ENCODE measurements around the gene BABAM2.

BABAM2 gene

DNA sequence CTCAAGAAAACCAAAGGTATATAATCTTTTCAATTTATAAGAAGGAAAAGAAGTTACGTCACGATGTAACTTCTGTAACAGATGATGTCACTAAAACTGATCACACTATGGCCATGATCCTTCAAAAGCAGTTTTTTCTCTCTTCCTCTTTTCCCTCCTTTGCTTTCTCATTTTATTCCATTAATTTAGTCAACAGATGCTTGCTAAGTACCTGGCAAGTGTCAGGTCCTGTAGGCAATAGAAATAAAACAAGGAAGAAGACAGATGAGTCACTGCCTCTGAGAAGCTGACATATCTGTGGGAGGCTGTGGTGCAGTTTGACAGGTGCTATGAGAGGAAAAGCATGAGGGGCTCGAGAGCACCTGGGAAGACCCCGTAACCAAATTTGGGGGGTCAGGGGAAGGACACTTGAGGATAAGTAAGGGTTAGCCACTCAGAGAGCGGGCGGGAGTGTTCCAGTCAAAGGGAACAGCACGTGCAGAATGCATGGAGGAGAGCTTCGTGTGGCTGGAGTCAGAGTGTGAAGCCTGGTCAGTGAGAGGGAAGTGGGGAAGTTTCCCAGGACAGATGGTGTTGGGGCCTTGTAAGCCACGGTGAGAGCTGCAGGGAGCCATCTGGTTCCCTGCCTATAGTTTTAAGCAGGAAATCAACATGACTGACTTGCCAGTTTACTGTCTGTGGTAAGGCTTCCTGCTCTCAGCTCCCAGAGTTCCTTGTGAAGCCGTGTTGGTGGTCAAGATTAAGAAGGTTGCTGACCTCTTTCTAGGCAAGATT, 303.3 kb downstream of the BABAM2 start:
- H3K27ac ChIP-seq (ENCODE audit: low read length) = no peak overlapping the region
- no peak overlapping the region for H3K9ac ChIP-seq (ENCODE audit: low read length)
- no peaks in the 10 kb centered on the region for H3K79me2 ChIP-seq (ENCODE audit: low read length)
- no peaks in the 10 kb centered on the region for H3K9me2 ChIP-seq (replicated peaks; ENCODE audit: insufficient read depth, low read length)
- H3F3A ChIP-seq (ENCODE audit: insufficient read depth, low read length) = no peaks in the 10 kb centered on the region
- no peaks in the 10 kb centered on the region for H3K27me3 ChIP-seq (replicated peaks; ENCODE audit: insufficient read depth, low read length)
- H4K20me1 ChIP-seq (ENCODE audit: insufficient read depth, low read length) = no peaks in the 10 kb centered on the region
- no peak for DNase-seq
- no peak overlapping the region for H3K4me2 ChIP-seq (ENCODE audit: low read depth, low read length)
- H3K36me3 ChIP-seq (replicated peaks; ENCODE audit: insufficient read depth, low read length) = no peaks in the 10 kb centered on the region
- H3K9me3 ChIP-seq (replicated peaks; ENCODE audit: insufficient read depth, low read length) = no peaks in the 10 kb centered on the region
- H3K4me1 ChIP-seq (ENCODE audit: low read length) = 0 out of 2 replicates have a peak, but pooled peaks cover 5% of the 10 kb centered on the region
- no peak for TF ChIP-seq EZH2 (optimal IDR thresholded peaks at IDR 0.05; ENCODE audit: low read depth, low read length)
- no peak for TF ChIP-seq CTCF (IDR thresholded peaks at IDR 0.05; ENCODE audit: low read length)
- no peak for TF ChIP-seq EZH2phosphoT487 (IDR thresholded peaks at IDR 0.05; ENCODE audit: low read length)
- no peak overlapping the region for H2AFZ ChIP-seq (ENCODE audit: low read length)
- no peak overlapping the region for H3K4me3 ChIP-seq (ENCODE audit: low read length)

- H2AFZ ChIP-seq (ENCODE audit: low read length) = no peak overlapping the region
- H3K79me2 ChIP-seq (ENCODE audit: low read length) = no peaks in the 10 kb centered on the region
- TF ChIP-seq CTCF (IDR thresholded peaks at IDR 0.05; ENCODE audit: low read length) (no peak), EZH2 (optimal IDR thresholded peaks at IDR 0.05; ENCODE audit: low read depth, low read length) (no peak), EZH2phosphoT487 (IDR thresholded peaks at IDR 0.05; ENCODE audit: low read length) (no peak)
- no peaks in the 10 kb centered on the region for H3K9me3 ChIP-seq (replicated peaks; ENCODE audit: insufficient read depth, low read length)
- H3K27ac ChIP-seq (ENCODE audit: low read length) = no peak overlapping the region
- no peaks in the 10 kb centered on the region for H3F3A ChIP-seq (ENCODE audit: insufficient read depth, low read length)
- H3K4me1 ChIP-seq (ENCODE audit: low read length) = 0 out of 2 replicates have a peak, but pooled peaks cover 5% of the 10 kb centered on the region
- H4K20me1 ChIP-seq (ENCODE audit: insufficient read depth, low read length) = no peaks in the 10 kb centered on the region
- H3K27me3 ChIP-seq (replicated peaks; ENCODE audit: insufficient read depth, low read length) = no peaks in the 10 kb centered on the region
- no peak overlapping the region for H3K9ac ChIP-seq (ENCODE audit: low read length)
- DNase-seq = no peak
- H3K4me2 ChIP-seq (ENCODE audit: low read depth, low read length) = no peak overlapping the region
- H3K9me2 ChIP-seq (replicated peaks; ENCODE audit: insufficient read depth, low read length) = no peaks in the 10 kb centered on the region
- no peaks in the 10 kb centered on the region for H3K36me3 ChIP-seq (replicated peaks; ENCODE audit: insufficient read depth, low read length)
- H3K4me3 ChIP-seq (ENCODE audit: low read length) = no peak overlapping the region
These were observed 309.6 kb downstream of the BABAM2 start for GRCh38 chr2:28199995-28200679.

DNA sequence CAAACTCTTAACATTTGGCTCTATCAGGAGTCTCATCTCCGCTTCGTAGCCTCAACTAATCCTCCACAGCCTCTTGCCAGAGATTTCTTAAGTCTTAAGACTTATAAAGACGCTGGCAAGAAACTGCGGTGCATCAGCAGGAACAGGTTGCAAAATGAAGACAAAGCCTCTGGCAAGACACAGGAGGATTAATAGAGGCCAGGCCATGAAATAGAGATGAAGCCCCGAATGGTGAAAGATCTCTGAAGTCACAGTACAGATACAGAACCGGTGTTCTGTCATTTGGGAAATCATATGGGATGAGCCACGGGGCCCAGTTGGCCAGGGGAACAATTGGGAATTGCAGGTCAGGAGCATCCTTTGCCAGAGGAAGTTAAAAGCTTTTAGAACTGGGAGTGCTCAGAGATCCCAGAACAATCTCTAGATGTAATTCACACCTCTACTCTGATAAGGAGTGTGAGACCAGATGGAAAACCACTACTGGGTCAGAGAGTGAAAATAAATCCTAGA, 311.2 kb downstream of the BABAM2 start:
- no peak for DNase-seq
- no peaks in the 10 kb centered on the region for H3K9me3 ChIP-seq (replicated peaks; ENCODE audit: insufficient read depth, low read length)
- H3K27ac ChIP-seq (ENCODE audit: low read length) = no peak overlapping the region
- no peak overlapping the region for H3K9ac ChIP-seq (ENCODE audit: low read length)
- H3K4me2 ChIP-seq (ENCODE audit: low read depth, low read length) = no peak overlapping the region
- H3K4me3 ChIP-seq (ENCODE audit: low read length) = no peak overlapping the region
- H3K79me2 ChIP-seq (ENCODE audit: low read length) = no peaks in the 10 kb centered on the region
- no peaks in the 10 kb centered on the region for H3K9me2 ChIP-seq (replicated peaks; ENCODE audit: insufficient read depth, low read length)
- no peaks in the 10 kb centered on the region for H3K27me3 ChIP-seq (replicated peaks; ENCODE audit: insufficient read depth, low read length)
- TF ChIP-seq EZH2phosphoT487 (IDR thresholded peaks at IDR 0.05; ENCODE audit: low read length) = no peak
- no peak for TF ChIP-seq CTCF (IDR thresholded peaks at IDR 0.05; ENCODE audit: low read length)
- TF ChIP-seq EZH2 (optimal IDR thresholded peaks at IDR 0.05; ENCODE audit: low read depth, low read length) = no peak
- H3F3A ChIP-seq (ENCODE audit: insufficient read depth, low read length) = no peaks in the 10 kb centered on the region
- H2AFZ ChIP-seq (ENCODE audit: low read length) = no peak overlapping the region
- no peaks in the 10 kb centered on the region for H3K36me3 ChIP-seq (replicated peaks; ENCODE audit: insufficient read depth, low read length)
- H3K4me1 ChIP-seq (ENCODE audit: low read length) = 0 out of 2 replicates have a peak, but pooled peaks cover 5% of the 10 kb centered on the region
- H4K20me1 ChIP-seq (ENCODE audit: insufficient read depth, low read length) = no peaks in the 10 kb centered on the region
